Lower leg skin (tissue), 4 donors: ENCODE data around the gene C4orf50. TPM values are rescaled to one million over a fixed set of nuclear protein-coding genes. Genes with fewer than 3 reads are reported as not detected.

Experiments used
- DNase-seq, 2 donors: peaks; one replicate each; pipeline ENCODE4 v3.0.0-alpha.2; 2019; ENCODE audit warnings: low spot score in 2 of 2
- H3K4me3 ChIP-seq: fragments of 200-600 bp; sonication (generic); 2 replicates; pipeline ENCODE4 v1.5.1; 2017; ENCODE audit warnings: mild to moderate bottlenecking, low read depth; ENCODE audit not compliant: poor library complexity, severe bottlenecking
- CTCF ChIP-seq, 3 donors: fragments of 450-650 bp; IDR thresholded peaks; one replicate each; pipeline ENCODE4 v1.5.1; 2016; ENCODE audit warnings: antibody characterized with exemption in 3 of 3, mild to moderate bottlenecking in 3 of 3, moderate library complexity in 2 of 3
- POLR2A ChIP-seq, 2 donors: fragments of 450-650 bp; IDR thresholded peaks; one replicate each; pipeline ENCODE4 v1.6.1; 2016 to 2017; ENCODE audit warnings: antibody characterized with exemption in 2 of 2, mild to moderate bottlenecking in 1 of 2, moderate library complexity in 1 of 2
- WGBS, 2 donors: methylation state at CpG; one replicate each; pipeline ENCODE4 v1.1.5; 2018; 5-methylcytosine and 5-hydroxymethylcytosine counted together
- intact Hi-C: fragments of 100-400 bp; cut with DNase I; formaldehyde crosslinking; loops from one replicate; pipeline ENCODE4 v1.15.0; 2023; ENCODE audit warnings: low total_unique reads
- total RNA-seq, 4 donors: library from RNA; depleted of rRNA; stranded (reverse); fragments of >200 nt; gene quantifications; one replicate each; pipeline ENCODE4 v1.1.0, GENCODE V29; 2016

Gene C4orf50
- total RNA-seq, 4 donors from 2014 or later: not detected

DNA sequence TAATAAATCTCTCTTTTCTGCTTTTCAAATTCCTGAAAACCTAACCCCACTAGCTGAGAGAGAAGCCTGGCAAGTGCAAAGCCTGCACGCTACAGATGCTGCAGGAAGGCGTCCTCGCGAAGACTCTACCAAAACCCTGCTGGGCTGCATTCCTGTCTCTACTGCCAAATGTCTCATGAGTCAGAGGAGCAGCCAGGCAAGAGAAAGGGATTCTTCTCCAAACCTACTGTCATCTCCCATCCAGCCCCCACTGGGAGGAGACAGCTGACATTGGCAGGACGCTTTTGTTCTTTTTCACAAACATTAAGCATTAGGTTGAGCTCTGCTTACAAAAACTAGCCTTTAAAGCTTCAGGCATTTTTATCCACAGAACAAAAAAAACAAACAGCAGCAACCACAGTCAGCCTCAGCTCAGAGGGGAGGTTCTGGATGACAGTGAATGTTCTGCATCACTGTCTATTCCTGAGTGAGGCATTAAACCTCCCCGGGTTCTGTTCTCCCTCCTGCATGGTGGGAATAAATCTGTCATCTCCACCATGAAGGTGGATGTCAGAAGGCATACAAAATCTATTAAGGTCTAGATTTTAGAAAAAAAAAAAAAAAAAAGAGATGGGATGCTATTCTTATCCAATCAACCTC, 143.3 kb downstream of the C4orf50 start:
- peak in 1 of 2 donors; percentile 34 for DNase-seq

GRCh38 chr4:5870701-5871100, 147.5 kb downstream of the C4orf50 start:
- H3K4me3 ChIP-seq: no peak overlapping the region
- 69 to 82% methylated on average over 12 to 13 of the region's 13 CpGs for WGBS, 2 donors
- DNase-seq: no peak
- intact Hi-C loops: no loop called here
- no peak for TF ChIP-seq CTCF (IDR thresholded peaks at IDR 0.05)
- no peak for TF ChIP-seq POLR2A (IDR thresholded peaks at IDR 0.05)

More for the DNA sequence above, 143.3 kb downstream of the C4orf50 start:
- H3K4me3 ChIP-seq: no peak overlapping the region
- intact Hi-C loops: no loop called here
- WGBS, 2 donors: 30 to 34% methylated on average over 6 of the region's 6 CpGs
- TF ChIP-seq POLR2A (IDR thresholded peaks at IDR 0.05) (no peak), CTCF (IDR thresholded peaks at IDR 0.05) (no peak)

GRCh38 chr4:5869966-5870619, 148.1 kb downstream of the C4orf50 start:
- no peak for DNase-seq
- intact Hi-C loops: no loop called here
- WGBS, 2 donors: 82 to 83% methylated on average over 14 of the region's 14 CpGs
- H3K4me3 ChIP-seq: no peak overlapping the region
- no peak for TF ChIP-seq POLR2A (IDR thresholded peaks at IDR 0.05)
- TF ChIP-seq CTCF (IDR thresholded peaks at IDR 0.05): no peak

DNA sequence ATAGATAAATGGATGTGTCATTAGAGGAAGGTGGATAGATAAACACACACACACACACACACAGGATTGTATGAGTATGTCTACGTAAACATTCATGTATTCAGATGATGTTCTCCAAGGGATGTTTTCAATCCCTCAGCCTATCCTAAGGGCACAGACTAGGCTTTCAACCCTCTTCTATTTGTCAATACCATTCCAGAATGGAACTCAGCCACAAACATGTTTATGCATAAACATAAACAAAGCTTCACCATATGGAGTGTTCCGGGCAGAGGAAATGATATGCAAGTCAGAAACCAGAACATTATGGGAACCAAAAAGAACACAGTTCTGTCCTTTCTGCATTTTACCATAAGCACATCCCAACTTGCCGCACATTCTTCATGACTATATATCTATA, 150.4 kb downstream of the C4orf50 start:
- H3K4me3 ChIP-seq: no peak overlapping the region
- TF ChIP-seq POLR2A (IDR thresholded peaks at IDR 0.05): no peak
- TF ChIP-seq CTCF (IDR thresholded peaks at IDR 0.05): no peak
- 88 to 96% methylated on average over 3 of the region's 3 CpGs for whole genome bisulfite sequencing, 2 donors
- intact Hi-C loops: no loop called here
- DNase-seq: no peak

- H3K4me3 ChIP-seq: no peak overlapping the region
- TF ChIP-seq CTCF (IDR thresholded peaks at IDR 0.05) (no peak), POLR2A (IDR thresholded peaks at IDR 0.05) (no peak)
- DNase-seq: no peak
- 74% methylated on average over 10 of the region's 10 CpGs for WGBS, 2 donors
- intact Hi-C loops: no loop called here
These were observed 151.1 kb downstream of the C4orf50 start for GRCh38 chr4:5866841-5867813.
